Endothelial cell of umbilical vein (primary cell): ENCODE results near the gene OSBPL9.

Experiments
- POLR2AphosphoS5 ChIP-seq: IDR thresholded peaks from 2 replicates; pipeline ENCODE4 v1.6.1; 2012; ENCODE audit warnings: low read depth, mild to moderate bottlenecking, control low read depth, low read length, moderate library complexity; ENCODE audit not compliant: insufficient read depth
- TF ChIP-seq, protein P1 (sequence below), 2 donors: IDR thresholded peaks; 1 replicate in 1 of 2; 2 replicates in 1 of 2; pipeline ENCODE4 v1.5.1; 2011; ENCODE audit warnings: low read length in 2 of 2, mild to moderate bottlenecking in 2 of 2, moderate library complexity in 2 of 2, control low read depth in 1 of 2, inconsistent platforms in 1 of 2, low read depth in 1 of 2; ENCODE audit not compliant: insufficient read depth in 1 of 2; ENCODE audit errors: extremely low read depth in 1 of 2

DNA sequence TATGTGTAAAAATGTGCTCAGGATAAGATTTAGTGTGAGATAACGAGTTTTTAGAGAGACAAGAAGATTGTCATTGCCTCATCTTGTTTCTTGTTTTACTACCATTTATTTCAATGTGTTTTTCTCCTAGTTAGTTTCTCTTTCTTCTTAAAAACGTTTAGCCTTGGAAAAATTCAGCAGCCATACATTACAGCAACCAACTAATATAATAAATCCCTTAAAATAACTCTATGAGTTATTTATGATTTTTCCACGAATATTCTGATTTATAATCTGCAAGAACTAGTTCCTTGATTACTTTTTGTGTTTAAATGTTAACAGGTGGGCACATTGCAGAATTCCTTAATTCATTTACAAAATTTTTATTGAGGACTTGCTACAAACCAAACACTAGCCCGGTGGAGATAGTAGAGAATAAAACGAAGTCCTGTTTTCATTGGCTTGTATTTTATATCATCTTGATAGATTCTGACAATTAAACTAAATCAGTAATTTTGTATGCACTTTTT lies 118.9 kb downstream of the OSBPL9 start:
- TF ChIP-seq, protein P1, sequence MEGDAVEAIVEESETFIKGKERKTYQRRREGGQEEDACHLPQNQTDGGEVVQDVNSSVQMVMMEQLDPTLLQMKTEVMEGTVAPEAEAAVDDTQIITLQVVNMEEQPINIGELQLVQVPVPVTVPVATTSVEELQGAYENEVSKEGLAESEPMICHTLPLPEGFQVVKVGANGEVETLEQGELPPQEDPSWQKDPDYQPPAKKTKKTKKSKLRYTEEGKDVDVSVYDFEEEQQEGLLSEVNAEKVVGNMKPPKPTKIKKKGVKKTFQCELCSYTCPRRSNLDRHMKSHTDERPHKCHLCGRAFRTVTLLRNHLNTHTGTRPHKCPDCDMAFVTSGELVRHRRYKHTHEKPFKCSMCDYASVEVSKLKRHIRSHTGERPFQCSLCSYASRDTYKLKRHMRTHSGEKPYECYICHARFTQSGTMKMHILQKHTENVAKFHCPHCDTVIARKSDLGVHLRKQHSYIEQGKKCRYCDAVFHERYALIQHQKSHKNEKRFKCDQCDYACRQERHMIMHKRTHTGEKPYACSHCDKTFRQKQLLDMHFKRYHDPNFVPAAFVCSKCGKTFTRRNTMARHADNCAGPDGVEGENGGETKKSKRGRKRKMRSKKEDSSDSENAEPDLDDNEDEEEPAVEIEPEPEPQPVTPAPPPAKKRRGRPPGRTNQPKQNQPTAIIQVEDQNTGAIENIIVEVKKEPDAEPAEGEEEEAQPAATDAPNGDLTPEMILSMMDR (IDR thresholded peaks at IDR 0.05; ENCODE audit: extremely low read depth in 1 of 2, insufficient read depth in 1 of 2, low read depth in 1 of 2, low read length in 2 of 2), result no peak
- no peak for TF ChIP-seq POLR2AphosphoS5
